ENCODE measurements around the gene ERVH48-1.
"Not testable (repeated sequence)": the region's sequence is repeated elsewhere in the genome, so short reads cannot be mapped to it uniquely, and the experiment has no call there.

ERVH48-1 gene

DNA sequence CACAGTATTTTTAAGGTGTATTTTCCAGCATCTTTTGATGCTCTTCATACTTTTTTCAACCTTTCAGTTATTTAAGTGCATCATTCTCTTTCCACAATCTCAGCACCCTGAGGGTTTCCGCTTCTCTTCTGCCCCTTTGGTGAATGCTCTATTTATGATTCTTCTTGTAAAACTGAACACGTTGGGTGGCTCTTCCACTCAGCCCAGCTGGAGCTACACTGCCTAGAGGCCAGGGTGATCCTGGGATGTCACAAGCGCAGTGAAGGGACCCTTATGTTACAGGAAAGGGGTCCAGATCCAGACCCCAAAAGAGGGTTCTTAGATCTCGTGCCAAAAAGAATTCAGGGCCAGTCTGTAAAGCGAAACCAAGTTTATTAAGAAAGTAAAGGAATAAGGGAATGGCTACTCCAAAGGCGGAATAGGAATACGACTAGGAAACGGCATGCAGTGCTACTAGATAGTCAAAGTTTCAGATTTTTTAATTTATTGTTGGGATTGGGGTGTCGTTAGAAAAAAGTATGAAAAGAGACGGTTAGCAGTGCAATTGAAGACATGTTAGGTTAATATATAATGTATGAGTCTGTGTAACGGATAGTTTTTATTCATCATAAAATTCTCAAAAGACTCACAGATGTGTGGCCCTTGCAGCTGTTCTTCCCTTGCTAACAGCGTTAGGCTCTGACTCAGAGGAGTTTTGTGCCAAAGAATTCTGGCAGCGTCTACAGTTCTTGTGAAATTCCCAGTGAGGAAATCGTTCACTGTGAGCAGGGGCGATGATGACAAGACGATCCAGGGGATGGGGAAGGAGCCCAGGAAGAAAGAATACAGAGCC, 14.4 kb upstream of the ERVH48-1 start:
- no peaks in the 10 kb centered on the region for H3K27me3 ChIP-seq (replicated peaks; ENCODE audit: control insufficient read depth, insufficient read depth, low read length, poor library complexity, severe bottlenecking)
- no peaks in the 10 kb centered on the region for H3K4me1 ChIP-seq (ENCODE audit: control insufficient read depth, insufficient read depth, low read length, poor library complexity, severe bottlenecking)
- no peaks in the 10 kb centered on the region for H3K9me3 ChIP-seq (ENCODE audit: control insufficient read depth, low read length)
- DNase-seq: no peak
- H3K36me3 ChIP-seq (ENCODE audit: control insufficient read depth, insufficient read depth, low read length): no peaks in the 10 kb centered on the region
- H3K27ac ChIP-seq (ENCODE audit: insufficient read depth, low read length, poor library complexity, severe bottlenecking): no peak overlapping the region
- no peak overlapping the region for H3K4me3 ChIP-seq (ENCODE audit: insufficient read depth, low read depth, low read length, poor library complexity, severe bottlenecking)

DNA sequence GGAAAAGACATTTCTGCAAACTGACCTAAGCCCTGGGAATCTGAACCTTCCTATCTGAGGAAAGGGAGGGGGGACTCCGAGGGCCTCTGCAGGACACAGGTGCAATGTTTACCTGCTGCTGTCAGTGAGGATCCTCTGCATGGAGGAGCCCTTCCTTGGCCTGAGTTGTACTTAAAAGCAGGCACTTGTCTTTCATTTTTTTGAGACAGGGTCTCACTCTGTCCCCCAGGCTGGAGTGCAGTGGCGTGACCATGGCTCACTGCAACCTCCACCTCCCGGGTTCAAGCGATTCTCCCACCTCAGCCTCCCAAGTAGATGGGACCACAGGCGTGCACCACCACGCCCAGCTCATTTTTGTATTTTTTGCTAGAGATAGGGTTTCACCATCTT, 13.2 kb upstream of the ERVH48-1 start:
- not testable (repeated sequence) for H3K4me3 ChIP-seq (ENCODE audit: insufficient read depth, low read depth, low read length, poor library complexity, severe bottlenecking); H3K9me3 ChIP-seq (ENCODE audit: control insufficient read depth, low read length); DNase-seq; H3K36me3 ChIP-seq (ENCODE audit: control insufficient read depth, insufficient read depth, low read length); H3K27me3 ChIP-seq (replicated peaks; ENCODE audit: control insufficient read depth, insufficient read depth, low read length, poor library complexity, severe bottlenecking); H3K27ac ChIP-seq (ENCODE audit: insufficient read depth, low read length, poor library complexity, severe bottlenecking); H3K4me1 ChIP-seq (ENCODE audit: control insufficient read depth, insufficient read depth, low read length, poor library complexity, severe bottlenecking)

DNA sequence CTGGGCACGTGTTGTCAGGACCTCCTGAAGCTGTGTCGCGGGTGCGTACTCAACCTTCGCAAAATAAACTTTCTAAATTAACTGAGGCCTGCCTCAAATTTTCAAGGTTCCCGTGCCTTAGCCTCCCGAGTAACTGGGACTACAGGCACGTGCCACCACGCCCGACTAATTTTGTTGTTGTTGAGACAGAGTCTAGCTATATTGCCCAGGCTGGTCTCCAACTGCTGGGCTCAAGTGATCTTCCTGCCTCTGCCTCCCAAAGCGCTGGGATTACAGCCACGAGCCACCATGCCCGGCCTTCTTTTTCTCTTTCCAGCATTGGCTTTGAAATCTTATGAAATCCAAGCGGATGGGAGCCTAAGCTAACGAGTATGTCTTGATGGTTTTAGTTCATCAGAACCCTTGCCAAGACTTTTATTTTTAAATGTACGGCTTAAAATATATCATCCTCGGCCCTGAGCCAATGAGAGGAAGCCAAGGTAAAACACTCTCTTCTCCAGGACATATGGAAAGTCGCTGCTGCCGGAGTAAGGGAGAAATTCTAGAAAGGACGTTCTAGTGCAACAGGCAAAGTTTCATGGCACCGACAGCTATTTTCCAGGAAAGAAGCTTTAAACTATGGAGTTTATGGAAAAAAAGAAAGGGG, 12.7 kb upstream of the ERVH48-1 start:
- Histone ChIP-seq H3K4me1 (ENCODE audit: control insufficient read depth, insufficient read depth, low read length, poor library complexity, severe bottlenecking) (no peaks in the 10 kb centered on the region), H3K4me3 (ENCODE audit: insufficient read depth, low read depth, low read length, poor library complexity, severe bottlenecking) (no peak overlapping the region), H3K9me3 (ENCODE audit: control insufficient read depth, low read length) (no peaks in the 10 kb centered on the region), H3K27me3 (replicated peaks; ENCODE audit: control insufficient read depth, insufficient read depth, low read length, poor library complexity, severe bottlenecking) (no peaks in the 10 kb centered on the region), H3K27ac (ENCODE audit: insufficient read depth, low read length, poor library complexity, severe bottlenecking) (no peak overlapping the region), H3K36me3 (ENCODE audit: control insufficient read depth, insufficient read depth, low read length) (no peaks in the 10 kb centered on the region)
- no peak for DNase-seq

DNA sequence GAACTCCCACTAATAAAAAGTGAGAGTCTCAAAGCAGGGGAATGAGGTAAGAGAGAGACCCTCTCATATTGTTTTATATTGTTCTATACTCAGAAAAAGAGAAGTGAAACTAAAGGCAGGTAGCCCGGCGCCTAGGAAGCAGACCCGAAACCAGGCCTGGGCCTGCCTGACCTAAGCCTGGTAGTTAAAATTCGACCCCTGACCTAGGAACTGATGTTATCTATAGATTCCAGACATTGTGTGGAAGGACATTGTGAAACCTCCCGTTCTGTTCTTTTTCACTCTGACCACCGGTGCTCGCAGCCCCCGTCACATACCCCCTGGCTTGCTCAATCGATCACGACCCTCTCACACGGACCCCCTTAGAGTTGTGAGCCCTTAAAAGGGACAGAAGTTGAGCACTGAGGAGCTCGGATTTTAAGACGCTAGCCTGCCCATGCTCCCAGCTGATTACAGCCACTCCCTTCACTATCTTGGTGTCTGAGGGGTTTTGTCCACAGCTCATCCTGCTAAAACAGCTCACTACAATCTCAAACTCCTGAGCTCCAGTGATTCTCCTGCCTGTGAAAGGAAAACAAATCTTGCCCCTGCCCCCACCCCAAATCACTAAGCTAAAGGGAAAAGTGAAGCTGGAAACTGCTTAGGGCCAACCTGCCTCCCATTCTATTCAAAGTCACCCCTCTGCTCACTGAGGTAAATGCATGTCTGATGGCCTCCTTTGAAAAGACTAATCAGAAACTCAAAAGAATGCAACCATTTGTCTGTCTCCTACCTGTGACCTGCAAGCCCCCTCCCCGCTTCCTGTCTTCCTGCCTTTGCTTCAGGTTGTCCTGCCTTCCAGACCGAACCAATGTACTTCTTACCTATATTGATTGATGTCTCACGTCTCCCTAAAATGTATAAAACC, 11.9 kb upstream of the ERVH48-1 start:
- not testable (repeated sequence) for H3K27ac ChIP-seq (ENCODE audit: insufficient read depth, low read length, poor library complexity, severe bottlenecking); H3K4me1 ChIP-seq (ENCODE audit: control insufficient read depth, insufficient read depth, low read length, poor library complexity, severe bottlenecking); DNase-seq; H3K27me3 ChIP-seq (replicated peaks; ENCODE audit: control insufficient read depth, insufficient read depth, low read length, poor library complexity, severe bottlenecking); H3K36me3 ChIP-seq (ENCODE audit: control insufficient read depth, insufficient read depth, low read length); H3K4me3 ChIP-seq (ENCODE audit: insufficient read depth, low read depth, low read length, poor library complexity, severe bottlenecking); H3K9me3 ChIP-seq (ENCODE audit: control insufficient read depth, low read length)

DNA sequence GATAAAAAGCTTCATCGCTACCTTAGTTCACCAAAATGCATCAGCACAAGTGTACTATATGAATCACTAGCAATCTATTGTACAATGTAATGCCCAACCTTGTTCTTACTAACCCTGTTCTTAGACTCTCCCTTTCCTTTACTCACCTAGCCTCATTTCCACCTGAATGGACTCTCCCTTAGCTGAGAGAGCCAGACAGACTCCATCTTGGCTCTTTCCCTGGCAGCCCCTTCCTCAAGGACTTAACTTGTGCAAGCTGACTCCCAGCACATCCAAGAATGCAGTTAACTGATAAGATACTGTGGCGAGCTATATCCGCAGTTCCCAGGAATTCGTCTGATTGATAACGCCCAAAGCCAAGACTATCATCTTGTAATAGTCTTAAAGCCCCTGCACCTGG, 10.9 kb upstream of the ERVH48-1 start:
- not testable (repeated sequence) for DNase-seq; H3K27ac ChIP-seq (ENCODE audit: insufficient read depth, low read length, poor library complexity, severe bottlenecking); H3K27me3 ChIP-seq (replicated peaks; ENCODE audit: control insufficient read depth, insufficient read depth, low read length, poor library complexity, severe bottlenecking); H3K4me3 ChIP-seq (ENCODE audit: insufficient read depth, low read depth, low read length, poor library complexity, severe bottlenecking); H3K9me3 ChIP-seq (ENCODE audit: control insufficient read depth, low read length); H3K36me3 ChIP-seq (ENCODE audit: control insufficient read depth, insufficient read depth, low read length); H3K4me1 ChIP-seq (ENCODE audit: control insufficient read depth, insufficient read depth, low read length, poor library complexity, severe bottlenecking)

DNA sequence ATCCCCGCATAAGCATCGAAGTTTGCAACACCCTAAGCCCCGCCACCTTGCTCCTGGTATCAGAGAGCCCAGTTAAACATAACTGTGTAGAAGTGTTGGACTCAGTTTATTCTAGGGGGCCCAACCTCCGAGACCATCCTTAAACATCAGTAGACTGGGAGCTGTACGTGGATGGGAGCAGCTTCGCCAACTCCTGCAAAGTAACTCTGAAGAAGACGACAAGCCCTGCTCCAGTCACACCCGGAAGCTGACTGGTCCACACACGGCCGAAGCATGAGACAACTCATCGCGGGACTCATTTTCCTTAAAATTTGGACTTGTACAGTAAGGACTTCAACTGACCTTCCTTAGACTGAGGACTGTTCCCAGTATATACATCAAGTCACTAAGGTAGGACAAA, 8.5 kb upstream of the ERVH48-1 start:
- not testable (repeated sequence) for H3K9me3 ChIP-seq (ENCODE audit: control insufficient read depth, low read length); H3K4me1 ChIP-seq (ENCODE audit: control insufficient read depth, insufficient read depth, low read length, poor library complexity, severe bottlenecking); H3K36me3 ChIP-seq (ENCODE audit: control insufficient read depth, insufficient read depth, low read length); H3K27ac ChIP-seq (ENCODE audit: insufficient read depth, low read length, poor library complexity, severe bottlenecking); DNase-seq; H3K4me3 ChIP-seq (ENCODE audit: insufficient read depth, low read depth, low read length, poor library complexity, severe bottlenecking); H3K27me3 ChIP-seq (replicated peaks; ENCODE audit: control insufficient read depth, insufficient read depth, low read length, poor library complexity, severe bottlenecking)

DNA sequence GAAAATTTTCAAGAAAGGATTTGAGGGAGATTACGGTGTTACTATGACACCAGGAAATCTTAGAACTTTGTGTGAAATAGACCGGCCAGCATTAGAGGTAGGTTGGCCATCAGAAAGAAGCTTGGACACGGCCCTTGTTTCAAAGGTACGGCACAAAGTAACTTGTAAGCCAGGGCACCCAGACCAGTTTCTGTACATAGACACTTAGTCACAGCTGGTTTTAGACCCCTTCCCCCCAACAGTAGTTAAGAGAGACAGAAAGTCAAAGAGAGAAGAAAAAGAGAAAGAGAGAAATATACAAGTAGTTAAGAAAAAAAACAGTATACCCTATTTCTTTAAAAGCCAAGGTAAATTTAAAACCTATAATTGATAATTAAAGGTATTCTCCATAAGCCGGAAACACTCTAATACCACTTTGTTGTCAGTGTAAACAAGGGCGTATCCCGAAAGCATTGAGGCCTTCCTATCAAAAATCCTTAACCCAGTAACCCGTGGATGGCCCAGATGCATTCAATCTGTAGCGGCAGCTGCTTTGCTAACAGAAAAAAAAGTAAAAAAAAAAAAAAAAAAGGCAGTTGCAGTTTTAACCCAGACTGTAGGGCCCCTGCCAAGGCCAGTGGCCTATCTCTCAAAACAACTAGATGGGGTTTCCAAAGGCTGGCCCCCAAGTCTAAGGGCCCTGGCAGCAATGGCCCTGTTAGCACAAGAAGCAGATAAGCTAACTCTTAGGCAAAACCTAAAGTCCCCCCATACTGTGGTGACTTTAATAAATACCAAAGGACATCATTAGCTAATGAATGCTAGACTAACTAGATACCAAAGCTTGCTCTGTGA, 7.9 kb upstream of the ERVH48-1 start:
- H3K36me3 ChIP-seq (ENCODE audit: control insufficient read depth, insufficient read depth, low read length); H3K4me3 ChIP-seq (ENCODE audit: insufficient read depth, low read depth, low read length, poor library complexity, severe bottlenecking); DNase-seq; H3K9me3 ChIP-seq (ENCODE audit: control insufficient read depth, low read length); H3K4me1 ChIP-seq (ENCODE audit: control insufficient read depth, insufficient read depth, low read length, poor library complexity, severe bottlenecking); H3K27me3 ChIP-seq (replicated peaks; ENCODE audit: control insufficient read depth, insufficient read depth, low read length, poor library complexity, severe bottlenecking); H3K27ac ChIP-seq (ENCODE audit: insufficient read depth, low read length, poor library complexity, severe bottlenecking): not testable (repeated sequence)

DNA sequence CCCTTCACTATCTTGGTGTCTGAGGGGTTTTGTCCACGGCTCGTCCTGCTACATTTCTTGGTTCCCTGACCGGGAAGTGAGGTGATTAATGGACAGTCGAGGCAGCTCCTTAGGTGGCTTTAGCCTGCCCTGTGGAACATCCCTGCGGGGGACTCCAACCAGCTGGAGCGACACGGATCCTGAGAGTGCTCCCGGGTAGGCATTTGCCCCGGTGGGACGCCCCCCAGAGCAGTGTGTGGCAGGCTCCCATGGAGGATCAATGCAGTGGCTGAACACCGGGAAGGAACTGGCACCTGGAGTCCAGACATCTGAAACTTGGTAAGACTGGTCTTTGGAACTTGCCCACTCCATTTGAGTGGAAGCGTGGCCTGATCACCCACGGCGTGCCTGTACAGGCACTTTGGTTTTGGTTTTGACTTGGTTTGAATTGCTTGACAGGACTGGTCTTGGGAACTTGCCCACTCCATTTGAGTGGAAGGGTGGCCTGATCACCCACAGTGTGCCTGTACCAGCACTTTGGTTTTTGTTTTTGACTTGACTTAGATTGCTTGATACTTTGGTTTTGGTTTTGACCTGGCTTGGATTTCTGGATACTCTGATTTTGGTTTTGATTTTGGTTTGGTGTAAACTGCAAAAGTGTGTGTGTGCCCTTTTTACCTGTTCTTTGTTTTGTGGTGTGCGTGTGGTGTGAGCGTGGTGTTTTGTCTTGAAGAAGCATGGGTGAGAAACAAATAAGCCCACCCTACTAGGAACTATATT, 7.1 kb upstream of the ERVH48-1 start:
- not testable (repeated sequence) for DNase-seq; H3K4me1 ChIP-seq (ENCODE audit: control insufficient read depth, insufficient read depth, low read length, poor library complexity, severe bottlenecking); H3K27ac ChIP-seq (ENCODE audit: insufficient read depth, low read length, poor library complexity, severe bottlenecking); H3K27me3 ChIP-seq (replicated peaks; ENCODE audit: control insufficient read depth, insufficient read depth, low read length, poor library complexity, severe bottlenecking); H3K4me3 ChIP-seq (ENCODE audit: insufficient read depth, low read depth, low read length, poor library complexity, severe bottlenecking); H3K36me3 ChIP-seq (ENCODE audit: control insufficient read depth, insufficient read depth, low read length); H3K9me3 ChIP-seq (ENCODE audit: control insufficient read depth, low read length)

DNA sequence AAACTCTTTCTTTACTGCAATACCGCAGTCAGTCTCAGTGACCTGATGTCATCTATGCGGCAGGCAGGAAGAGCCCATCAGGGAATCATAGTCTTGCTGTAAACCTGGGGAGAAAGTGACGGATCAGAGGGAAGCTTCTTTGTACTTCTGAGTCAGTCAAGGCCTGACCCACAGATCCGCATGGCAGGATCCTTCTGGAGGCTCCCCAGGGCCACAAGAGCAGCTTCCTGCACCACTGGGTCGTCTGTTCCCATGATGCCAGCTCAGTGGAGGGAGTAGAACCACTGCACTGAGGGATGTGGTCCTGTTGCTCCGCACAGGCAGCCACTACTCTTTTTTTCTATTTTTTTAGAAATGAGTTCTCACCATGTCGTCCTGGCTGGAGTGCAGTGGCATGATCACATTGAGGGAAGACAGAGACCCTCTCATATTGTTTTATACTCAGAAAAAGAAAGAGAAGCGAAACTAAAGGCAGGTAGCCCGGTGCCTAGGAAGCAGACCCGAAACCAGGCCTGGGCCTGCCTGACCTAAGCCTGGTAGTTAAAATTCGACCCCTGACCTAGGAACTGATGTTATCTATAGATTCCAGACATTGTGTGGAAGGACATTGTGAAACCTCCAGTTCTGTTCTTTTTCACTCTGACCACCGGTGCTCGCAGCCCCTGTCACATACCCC, 6.3 kb upstream of the ERVH48-1 start:
- no peaks in the 10 kb centered on the region for H3K4me1 ChIP-seq (ENCODE audit: control insufficient read depth, insufficient read depth, low read length, poor library complexity, severe bottlenecking)
- H3K9me3 ChIP-seq (ENCODE audit: control insufficient read depth, low read length): no peaks in the 10 kb centered on the region
- no peaks in the 10 kb centered on the region for H3K36me3 ChIP-seq (ENCODE audit: control insufficient read depth, insufficient read depth, low read length)
- no peak overlapping the region for H3K27ac ChIP-seq (ENCODE audit: insufficient read depth, low read length, poor library complexity, severe bottlenecking)
- no peaks in the 10 kb centered on the region for H3K27me3 ChIP-seq (replicated peaks; ENCODE audit: control insufficient read depth, insufficient read depth, low read length, poor library complexity, severe bottlenecking)
- DNase-seq: no peak
- H3K4me3 ChIP-seq (ENCODE audit: insufficient read depth, low read depth, low read length, poor library complexity, severe bottlenecking): no peak overlapping the region

Data from effector memory CD4-positive, alpha-beta T cell (primary cell).